Left lobe of liver (tissue), 2 donors: Measurements from ENCODE around the gene CPT1B. TPM values are rescaled to one million over a fixed set of nuclear protein-coding genes. Genes with fewer than 3 reads are reported as not detected.
A peak's percentile ranks its signal among the peaks of the same experiment; 100 is the strongest.
"Not testable (repeated sequence)": the region's sequence is repeated elsewhere in the genome, so short reads cannot be mapped to it uniquely, and the experiment has no call there.

Experiments used
- ATAC-seq: fragments of 200-7000 bp; cut with Tn5 transposase; one replicate; pipeline ENCODE4 v1.9.1; 2020; ENCODE audit warnings: mild to moderate bottlenecking, moderate library complexity
- DNase-seq: peaks from one replicate; pipeline ENCODE4 v3.0.0-alpha.2; 2020; ENCODE audit warnings: low spot score
- total RNA-seq: library from RNA; stranded (reverse); gene quantifications from one replicate; pipeline ENCODE4 v1.2.1, GENCODE V29; 2021
- donor health status: DM: no; HTN: no; CAD: no; lungs with moderate emphysema.
- donor health status: DM: no; HTN: yes; CAD: no.

CPT1B gene
- total RNA-seq, 1 donor from 2014 or later, result 24.7 TPM

GRCh38 chr22:50547263-50547985, 30.8 kb downstream of the CPT1B start:
- peak; percentile 48 for DNase-seq
- no peak for ATAC-seq

GRCh38 chr22:50546326-50547262, 31.6 kb downstream of the CPT1B start:
- DNase-seq, result no peak
- ATAC-seq, result no peak

GRCh38 chr22:50545522-50546325, 32.5 kb downstream of the CPT1B start, which contains the start of gene KLHDC7B:
KLHDC7B (plus strand) TSS chr22:50545899; CDS start chr22:50546244, 345 bp downstream.
- no peak for DNase-seq

GRCh38 chr22:50544746-50545253, 33.4 kb downstream of the CPT1B start:
- peak; percentile 52 for DNase-seq
- ATAC-seq, result no peak

More at GRCh38 chr22:50545522-50546325, 32.5 kb downstream of the CPT1B start, which contains the start of gene KLHDC7B:
- ATAC-seq, result peak; percentile 5

GRCh38 chr22:50544078-50544745, 34.0 kb downstream of the CPT1B start:
- peak; percentile 78 for ATAC-seq
- DNase-seq, result peak; percentile 85

- ATAC-seq (no peak), DNase-seq (peak; percentile 56)
Observed at GRCh38 chr22:50542416-50542927, 35.8 kb downstream of the CPT1B start.

- not testable (repeated sequence) for DNase-seq, ATAC-seq
Observed at GRCh38 chr22:50541667-50542026, 36.6 kb downstream of the CPT1B start.

GRCh38 chr22:50540381-50540780, 37.8 kb downstream of the CPT1B start:
- ATAC-seq (no peak), DNase-seq (no peak)

GRCh38 chr22:50537765-50538164, 40.5 kb downstream of the CPT1B start:
- DNase-seq (no peak), ATAC-seq (no peak)

- no peak for DNase-seq
- no peak for ATAC-seq
Observed at GRCh38 chr22:50536226-50536625, 42.0 kb downstream of the CPT1B start.

- no peak for DNase-seq
- ATAC-seq, result no peak
Observed at GRCh38 chr22:50535113-50535512, 43.1 kb downstream of the CPT1B start.

GRCh38 chr22:50533856-50534711, 44.1 kb downstream of the CPT1B start:
- ATAC-seq, DNase-seq: not testable (repeated sequence)

GRCh38 chr22:50532824-50533796, 45.1 kb downstream of the CPT1B start:
- ATAC-seq (no peak), DNase-seq (no peak)

GRCh38 chr22:50531962-50532674, 46.1 kb downstream of the CPT1B start:
- peak; percentile 55 for ATAC-seq
- peak; percentile 91 for DNase-seq

- ATAC-seq (peak; percentile 47), DNase-seq (peak; percentile 82)
Observed at GRCh38 chr22:50531546-50531961, 46.7 kb downstream of the CPT1B start.

GRCh38 chr22:50530877-50531545, 47.2 kb downstream of the CPT1B start:
- ATAC-seq, result peak; percentile 53
- DNase-seq, result peak; percentile 94

GRCh38 chr22:50530580-50530876, 47.7 kb downstream of the CPT1B start:
- ATAC-seq, result peak; percentile 38
- peak; percentile 91 for DNase-seq
